ENCODE results near the gene ZSCAN1. TPM values are rescaled to one million over a fixed set of nuclear protein-coding genes. Genes with fewer than 3 reads are reported as not detected.

Gene ZSCAN1
- total RNA-seq, 1 experiment from 2014 or later: not detected

DNA sequence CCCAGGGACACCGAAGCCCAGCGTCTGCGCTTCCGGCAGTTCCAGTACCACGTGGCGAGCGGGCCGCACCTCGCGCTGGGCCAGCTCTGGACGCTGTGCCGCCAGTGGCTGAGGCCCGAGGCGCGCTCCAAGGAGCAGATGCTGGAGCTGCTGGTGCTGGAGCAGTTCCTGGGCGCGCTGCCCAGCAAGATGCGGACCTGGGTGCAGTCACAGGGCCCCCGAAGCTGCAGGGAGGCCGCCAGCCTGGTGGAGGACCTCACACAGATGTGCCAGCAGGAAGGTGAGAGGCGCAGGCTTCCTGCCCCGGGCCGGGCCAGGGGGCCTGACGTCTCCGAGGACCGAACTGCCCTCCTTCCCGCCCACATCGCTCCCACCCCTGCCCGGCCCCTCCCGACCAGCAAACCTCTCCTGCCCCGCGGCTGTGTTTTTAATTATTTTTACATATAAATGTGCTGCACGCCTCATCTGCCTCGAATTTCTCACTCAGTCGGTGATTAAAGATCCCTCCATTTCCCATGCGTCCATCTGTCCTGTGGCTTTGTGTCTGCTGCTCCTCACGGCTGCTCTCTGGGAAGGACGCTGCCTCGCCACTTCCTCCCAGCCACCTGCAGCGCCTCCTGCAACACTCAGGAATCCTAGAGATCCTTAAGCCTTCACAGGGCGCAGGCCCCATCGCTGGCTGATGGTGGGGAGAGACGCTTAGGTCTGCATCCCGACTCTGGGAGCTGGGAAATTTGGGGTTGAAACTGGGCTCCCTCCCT lies 4.3 kb downstream of the ZSCAN1 start:
- CTCF ChIA-PET: interaction anchor here (0.5 kb wide), 1 partner anchor 247 kb away, joined by 7 read pairs; no protein-coding TSS in a partner anchor
- Histone ChIP-seq H3K4me1 (ENCODE audit: control insufficient read depth, insufficient read depth, low read length) (no peaks in the 10 kb centered on the region), H3K9me3 (ENCODE audit: control insufficient read depth, insufficient read depth, low read depth, low read length) (no peaks in the 10 kb centered on the region), H3K27ac (ENCODE audit: low read length) (no peak overlapping the region), H3K27me3 (ENCODE audit: control insufficient read depth, insufficient read depth, low read length) (no peaks in the 10 kb centered on the region), H3K4me3 (ENCODE audit: low read depth in 2 of 2, low read length in 2 of 2) (no peak overlapping the region), H3K36me3 (ENCODE audit: control insufficient read depth, insufficient read depth, low read length) (no peaks in the 10 kb centered on the region)
- ATAC-seq (no peak), DNase-seq (ENCODE audit: low read depth, low spot score) (no peak)
- BruUV-seq (replicated peaks): no TSS peak
- TF ChIP-seq TCF7L2 (IDR thresholded peaks at IDR 0.05; ENCODE audit: low read depth, low read length) (no peak), SIN3A (IDR thresholded peaks at IDR 0.05; ENCODE audit: borderline replicate concordance, insufficient read depth, low read depth, low read length) (no peak), POLR2AphosphoS5 (IDR thresholded peaks at IDR 0.05; ENCODE audit: low read depth, low read length) (no peak)
- TF ChIP-seq, protein P1, sequence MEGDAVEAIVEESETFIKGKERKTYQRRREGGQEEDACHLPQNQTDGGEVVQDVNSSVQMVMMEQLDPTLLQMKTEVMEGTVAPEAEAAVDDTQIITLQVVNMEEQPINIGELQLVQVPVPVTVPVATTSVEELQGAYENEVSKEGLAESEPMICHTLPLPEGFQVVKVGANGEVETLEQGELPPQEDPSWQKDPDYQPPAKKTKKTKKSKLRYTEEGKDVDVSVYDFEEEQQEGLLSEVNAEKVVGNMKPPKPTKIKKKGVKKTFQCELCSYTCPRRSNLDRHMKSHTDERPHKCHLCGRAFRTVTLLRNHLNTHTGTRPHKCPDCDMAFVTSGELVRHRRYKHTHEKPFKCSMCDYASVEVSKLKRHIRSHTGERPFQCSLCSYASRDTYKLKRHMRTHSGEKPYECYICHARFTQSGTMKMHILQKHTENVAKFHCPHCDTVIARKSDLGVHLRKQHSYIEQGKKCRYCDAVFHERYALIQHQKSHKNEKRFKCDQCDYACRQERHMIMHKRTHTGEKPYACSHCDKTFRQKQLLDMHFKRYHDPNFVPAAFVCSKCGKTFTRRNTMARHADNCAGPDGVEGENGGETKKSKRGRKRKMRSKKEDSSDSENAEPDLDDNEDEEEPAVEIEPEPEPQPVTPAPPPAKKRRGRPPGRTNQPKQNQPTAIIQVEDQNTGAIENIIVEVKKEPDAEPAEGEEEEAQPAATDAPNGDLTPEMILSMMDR (IDR thresholded peaks at IDR 0.05): no peak
- TF ChIP-seq, protein P2, sequence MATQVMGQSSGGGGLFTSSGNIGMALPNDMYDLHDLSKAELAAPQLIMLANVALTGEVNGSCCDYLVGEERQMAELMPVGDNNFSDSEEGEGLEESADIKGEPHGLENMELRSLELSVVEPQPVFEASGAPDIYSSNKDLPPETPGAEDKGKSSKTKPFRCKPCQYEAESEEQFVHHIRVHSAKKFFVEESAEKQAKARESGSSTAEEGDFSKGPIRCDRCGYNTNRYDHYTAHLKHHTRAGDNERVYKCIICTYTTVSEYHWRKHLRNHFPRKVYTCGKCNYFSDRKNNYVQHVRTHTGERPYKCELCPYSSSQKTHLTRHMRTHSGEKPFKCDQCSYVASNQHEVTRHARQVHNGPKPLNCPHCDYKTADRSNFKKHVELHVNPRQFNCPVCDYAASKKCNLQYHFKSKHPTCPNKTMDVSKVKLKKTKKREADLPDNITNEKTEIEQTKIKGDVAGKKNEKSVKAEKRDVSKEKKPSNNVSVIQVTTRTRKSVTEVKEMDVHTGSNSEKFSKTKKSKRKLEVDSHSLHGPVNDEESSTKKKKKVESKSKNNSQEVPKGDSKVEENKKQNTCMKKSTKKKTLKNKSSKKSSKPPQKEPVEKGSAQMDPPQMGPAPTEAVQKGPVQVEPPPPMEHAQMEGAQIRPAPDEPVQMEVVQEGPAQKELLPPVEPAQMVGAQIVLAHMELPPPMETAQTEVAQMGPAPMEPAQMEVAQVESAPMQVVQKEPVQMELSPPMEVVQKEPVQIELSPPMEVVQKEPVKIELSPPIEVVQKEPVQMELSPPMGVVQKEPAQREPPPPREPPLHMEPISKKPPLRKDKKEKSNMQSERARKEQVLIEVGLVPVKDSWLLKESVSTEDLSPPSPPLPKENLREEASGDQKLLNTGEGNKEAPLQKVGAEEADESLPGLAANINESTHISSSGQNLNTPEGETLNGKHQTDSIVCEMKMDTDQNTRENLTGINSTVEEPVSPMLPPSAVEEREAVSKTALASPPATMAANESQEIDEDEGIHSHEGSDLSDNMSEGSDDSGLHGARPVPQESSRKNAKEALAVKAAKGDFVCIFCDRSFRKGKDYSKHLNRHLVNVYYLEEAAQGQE (IDR thresholded peaks at IDR 0.05; ENCODE audit: insufficient read depth in 1 of 2, low read depth in 2 of 2, low read length in 1 of 2): no peak
- in situ Hi-C loops (cut with HindIII; ENCODE audit: low pct_unique_long_range_greater_than_20kb, low sequenced_read_pairs) (no loop called here), intact Hi-C loops (cut with micrococcal nuclease; ENCODE audit: unreplicated experiment) (no loop called here)
- POLR2A ChIA-PET: no interaction called here

DNA sequence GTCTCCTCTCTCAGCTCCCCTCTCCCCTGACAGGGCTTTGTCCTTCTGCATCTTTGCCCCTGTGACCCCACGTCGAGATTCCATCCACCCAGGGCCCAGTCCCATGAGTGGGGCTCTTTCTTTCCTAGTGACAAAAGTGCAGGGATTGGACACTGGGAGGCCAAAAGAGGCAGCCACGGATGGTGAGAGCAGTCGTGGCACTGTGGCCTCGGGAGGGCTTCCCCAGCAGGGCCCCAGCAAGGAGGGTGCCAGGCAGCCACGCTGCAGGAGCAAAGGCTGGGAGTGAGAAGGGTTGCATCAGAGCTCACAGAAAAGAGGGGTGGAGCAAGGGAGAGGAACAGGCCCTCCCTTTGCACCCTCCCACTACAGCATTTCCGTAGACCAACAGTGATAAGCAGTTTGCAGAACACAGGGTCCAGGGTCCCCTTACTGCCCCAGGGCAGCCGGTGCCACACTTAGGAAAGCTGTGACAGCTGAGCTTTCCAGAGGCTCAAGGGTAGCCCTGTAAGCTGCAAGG lies 4.9 kb downstream of the ZSCAN1 start:
- Histone ChIP-seq H3K4me3 (ENCODE audit: low read depth in 2 of 2, low read length in 2 of 2) (no peak overlapping the region), H3K36me3 (ENCODE audit: control insufficient read depth, insufficient read depth, low read length) (no peaks in the 10 kb centered on the region), H3K9me3 (ENCODE audit: control insufficient read depth, insufficient read depth, low read depth, low read length) (no peaks in the 10 kb centered on the region), H3K27ac (ENCODE audit: low read length) (no peak overlapping the region), H3K27me3 (ENCODE audit: control insufficient read depth, insufficient read depth, low read length) (no peaks in the 10 kb centered on the region), H3K4me1 (ENCODE audit: control insufficient read depth, insufficient read depth, low read length) (no peaks in the 10 kb centered on the region)
- intact Hi-C loops (cut with micrococcal nuclease; ENCODE audit: unreplicated experiment) (no loop called here), in situ Hi-C loops (cut with HindIII; ENCODE audit: low pct_unique_long_range_greater_than_20kb, low sequenced_read_pairs) (no loop called here)
- POLR2A ChIA-PET: no interaction called here
- ATAC-seq (no peak), DNase-seq (ENCODE audit: low read depth, low spot score) (no peak)
- CTCF ChIA-PET: no interaction called here
- TF ChIP-seq POLR2AphosphoS5 (IDR thresholded peaks at IDR 0.05; ENCODE audit: low read depth, low read length) (no peak), TCF7L2 (IDR thresholded peaks at IDR 0.05; ENCODE audit: low read depth, low read length) (no peak), SIN3A (IDR thresholded peaks at IDR 0.05; ENCODE audit: borderline replicate concordance, insufficient read depth, low read depth, low read length) (no peak)
- TF ChIP-seq, protein P2 (IDR thresholded peaks at IDR 0.05; ENCODE audit: insufficient read depth in 1 of 2, low read depth in 2 of 2, low read length in 1 of 2): no peak
- TF ChIP-seq, protein P1 (IDR thresholded peaks at IDR 0.05): no peak
- no TSS peak for BruUV-seq (replicated peaks)
